Esophagus muscularis mucosa (tissue), 4 donors: Measurements from ENCODE around the gene CHMP2A. TPM values are rescaled to one million over a fixed set of nuclear protein-coding genes. Genes with fewer than 3 reads are reported as not detected.

ENCODE experiments used
- DNase-seq: peaks from one replicate; pipeline ENCODE4 v3.0.0-alpha.2; 2017; ENCODE audit errors: extremely low spot score
- H3K27ac ChIP-seq, 4 donors: fragments of 200-600 bp; sonication (generic); replicated peaks in 1 of 4; 1 replicate in 3 of 4; 2 replicates in 1 of 4; pipeline ENCODE4 v1.5.1; 2016 to 2019; ENCODE audit warnings: mild to moderate bottlenecking in 1 of 4
- H3K27me3 ChIP-seq, 4 donors: fragments of 200-600 bp; sonication (generic); one replicate each; pipeline versions ENCODE4 v1.5.1 to v1.6.0; 2016 to 2019
- H3K36me3 ChIP-seq, 4 donors: fragments of 200-600 bp; sonication (generic); one replicate each; pipeline ENCODE4 v1.5.1; 2016 to 2019
- H3K4me1 ChIP-seq, 4 donors: fragments of 200-600 bp; sonication (generic); one replicate each; pipeline ENCODE4 v1.5.1; 2016 to 2019
- H3K4me3 ChIP-seq, 4 donors: fragments of 200-600 bp; sonication (generic); 1 replicate in 2 of 4; 2 replicates in 2 of 4; pipeline ENCODE4 v1.5.1; 2016 to 2019; ENCODE audit warnings: mild to moderate bottlenecking in 4 of 4, moderate library complexity in 1 of 4
- H3K9me3 ChIP-seq, 4 donors: fragments of 200-600 bp; sonication (generic); 1 replicate in 3 of 4; 2 replicates in 1 of 4; pipeline ENCODE4 v1.5.1; 2016 to 2019
- EP300 ChIP-seq: sonication (generic); formaldehyde crosslinking; IDR thresholded peaks from one replicate; pipeline ENCODE4 v1.6.1; 2017; ENCODE audit warnings: antibody characterized with exemption
- POLR2A ChIP-seq: fragments of 450-650 bp; IDR thresholded peaks from one replicate; pipeline ENCODE4 v1.6.1; 2017; ENCODE audit warnings: antibody characterized with exemption, moderate library complexity, mild to moderate bottlenecking, low read depth
- POLR2AphosphoS5 ChIP-seq, 2 donors: sonication (generic); formaldehyde crosslinking; IDR thresholded peaks; one replicate each; pipeline ENCODE4 v1.6.1; 2017; ENCODE audit warnings: antibody characterized with exemption in 2 of 2
- WGBS: methylation state at CpG from one replicate; pipeline ENCODE4 v1.1.5; 2018; 5-methylcytosine and 5-hydroxymethylcytosine counted together
- intact Hi-C: fragments of 100-400 bp; cut with DNase I; formaldehyde crosslinking; loops from one replicate; pipeline ENCODE4 v1.15.1; 2023
- total RNA-seq, 4 donors: library from RNA; depleted of rRNA; stranded (reverse); fragments of >200 nt; gene quantifications; one replicate each; pipeline versions ENCODE4 v1.1.0 to v1.2.1, GENCODE V29; 2016
- TF ChIP-seq, protein P1 (sequence below), 3 experiments: fragments of 200-600 bp in 2 of 3; fragments of 450-650 bp in 1 of 3; sonication (generic) in 2 of 3; IDR thresholded peaks; one replicate each; pipeline ENCODE4 v1.5.1; 2017 to 2019; ENCODE audit warnings: antibody characterized with exemption in 3 of 3, mild to moderate bottlenecking in 2 of 3, moderate library complexity in 1 of 3

CHMP2A gene
- total RNA-seq, 4 donors from 2014 or later, result 124 to 145 (median 141) TPM

DNA sequence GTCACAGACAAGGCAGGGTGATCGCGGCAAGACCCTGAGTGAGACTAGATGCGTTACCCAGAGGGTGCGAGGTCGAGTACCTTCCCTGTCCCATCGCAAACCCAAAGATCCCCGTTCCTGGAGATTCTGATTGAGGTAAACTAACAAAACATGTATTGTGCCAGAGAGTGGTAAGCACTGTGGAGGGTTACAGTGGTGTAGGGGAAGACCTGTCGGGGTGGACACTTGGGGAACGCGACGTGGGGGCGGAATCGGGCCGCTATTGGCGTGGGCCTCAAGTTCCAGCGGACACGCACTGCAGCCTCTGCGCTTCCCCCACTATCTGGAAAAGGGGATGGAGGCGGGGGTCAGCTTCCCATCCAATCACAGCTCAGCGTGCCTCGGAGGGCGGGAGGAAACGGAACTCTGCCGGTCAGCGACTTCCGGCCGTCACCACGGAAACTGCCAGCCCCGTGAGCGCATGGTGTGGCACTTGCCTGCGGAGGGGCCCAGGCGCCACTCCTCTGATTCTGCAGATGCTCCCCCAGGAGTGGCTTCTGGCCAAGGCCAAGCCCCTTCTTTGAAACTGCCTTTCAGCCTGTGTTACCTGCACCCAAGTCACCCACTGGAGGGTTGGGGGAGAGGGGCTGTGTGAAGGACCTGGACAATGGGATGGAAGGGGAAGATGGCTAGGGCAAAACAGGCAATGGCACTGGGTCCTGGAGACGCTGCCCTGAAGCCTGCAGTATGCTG is 4.5 kb upstream of the CHMP2A start:
- peak; percentile 98 for DNase-seq
- H3K4me1 ChIP-seq, result peaks cover 58 to 74% (median 73%) of the 10 kb centered on the region in 4 donors
- H3K27me3 ChIP-seq, result peaks cover 0 to 8% (median 0%) of the 10 kb centered on the region in 4 donors
- H3K4me3 ChIP-seq, result peak overlapping the region; percentile 67 to 89 (median 84)
- peak overlapping the region; percentile 96 to 100 (median 100) for H3K27ac ChIP-seq
- TF ChIP-seq, protein P1, sequence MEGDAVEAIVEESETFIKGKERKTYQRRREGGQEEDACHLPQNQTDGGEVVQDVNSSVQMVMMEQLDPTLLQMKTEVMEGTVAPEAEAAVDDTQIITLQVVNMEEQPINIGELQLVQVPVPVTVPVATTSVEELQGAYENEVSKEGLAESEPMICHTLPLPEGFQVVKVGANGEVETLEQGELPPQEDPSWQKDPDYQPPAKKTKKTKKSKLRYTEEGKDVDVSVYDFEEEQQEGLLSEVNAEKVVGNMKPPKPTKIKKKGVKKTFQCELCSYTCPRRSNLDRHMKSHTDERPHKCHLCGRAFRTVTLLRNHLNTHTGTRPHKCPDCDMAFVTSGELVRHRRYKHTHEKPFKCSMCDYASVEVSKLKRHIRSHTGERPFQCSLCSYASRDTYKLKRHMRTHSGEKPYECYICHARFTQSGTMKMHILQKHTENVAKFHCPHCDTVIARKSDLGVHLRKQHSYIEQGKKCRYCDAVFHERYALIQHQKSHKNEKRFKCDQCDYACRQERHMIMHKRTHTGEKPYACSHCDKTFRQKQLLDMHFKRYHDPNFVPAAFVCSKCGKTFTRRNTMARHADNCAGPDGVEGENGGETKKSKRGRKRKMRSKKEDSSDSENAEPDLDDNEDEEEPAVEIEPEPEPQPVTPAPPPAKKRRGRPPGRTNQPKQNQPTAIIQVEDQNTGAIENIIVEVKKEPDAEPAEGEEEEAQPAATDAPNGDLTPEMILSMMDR (IDR thresholded peaks at IDR 0.05), result no peak
- TF ChIP-seq EP300 (no peak), POLR2A (peak; percentile 56), POLR2AphosphoS5 (IDR thresholded peaks at IDR 0.05) (peak; percentile 76 to 92)
- WGBS, result 13% methylated on average over 3 of the region's 33 CpGs
- no peaks in the 10 kb centered on the region for H3K9me3 ChIP-seq
- H3K36me3 ChIP-seq, result peaks cover 12 to 20% (median 16%) of the 10 kb centered on the region in 4 donors
- intact Hi-C loops, result no loop called here

GRCh38 chr19:58558623-58559274 is 3.8 kb upstream of the CHMP2A start:
- Histone ChIP-seq H3K27ac (peak overlapping the region; percentile 96 to 100 (median 100)), H3K4me1 (peaks cover 65 to 79% (median 79%) of the 10 kb centered on the region in 4 donors), H3K9me3 (no peaks in the 10 kb centered on the region), H3K27me3 (peaks cover 0 to 8% (median 0%) of the 10 kb centered on the region in 4 donors), H3K36me3 (peaks cover 12 to 20% (median 17%) of the 10 kb centered on the region in 4 donors), H3K4me3 (peak overlapping the region; percentile 67 to 89 (median 84))
- TF ChIP-seq POLR2A, result no peak
- TF ChIP-seq POLR2AphosphoS5 (IDR thresholded peaks at IDR 0.05), result peak; percentile 82
- intact Hi-C loops, result no loop called here
- WGBS, result under 1% methylated on average over 23 of the region's 76 CpGs
- peak; percentile 99 for DNase-seq

- Histone ChIP-seq H3K27ac (peak within 1 kb of the TSS; percentile 96 to 100 (median 100)), H3K9me3 (no peaks in the 10 kb centered on the region), H3K4me1 (peaks cover 64 to 79% (median 79%) of the 10 kb centered on the region in 4 donors), H3K27me3 (peaks cover 0 to 7% (median 0%) of the 10 kb centered on the region in 4 donors), H3K4me3 (peak within 1 kb of the TSS; percentile 67 to 89 (median 84)), H3K36me3 (peaks cover 12 to 25% (median 20%) of the 10 kb centered on the region in 4 donors)
- DNase-seq, result no peak
- WGBS, result 2% methylated on average over 43 of the region's 62 CpGs
- TF ChIP-seq, protein P1 (IDR thresholded peaks at IDR 0.05), result no peak
- TF ChIP-seq POLR2AphosphoS5 (IDR thresholded peaks at IDR 0.05), result no peak
- TF ChIP-seq EP300, result no peak
- TF ChIP-seq POLR2A, result no peak
- intact Hi-C loops, result no loop called here
Observed at GRCh38 chr19:58558066-58558622, 3.2 kb upstream of the CHMP2A start, which contains the start of gene UBE2M. Gene UBE2M (minus strand): TSS chr19:58558611. CDS start chr19:58558381, 230 bp downstream.

DNA sequence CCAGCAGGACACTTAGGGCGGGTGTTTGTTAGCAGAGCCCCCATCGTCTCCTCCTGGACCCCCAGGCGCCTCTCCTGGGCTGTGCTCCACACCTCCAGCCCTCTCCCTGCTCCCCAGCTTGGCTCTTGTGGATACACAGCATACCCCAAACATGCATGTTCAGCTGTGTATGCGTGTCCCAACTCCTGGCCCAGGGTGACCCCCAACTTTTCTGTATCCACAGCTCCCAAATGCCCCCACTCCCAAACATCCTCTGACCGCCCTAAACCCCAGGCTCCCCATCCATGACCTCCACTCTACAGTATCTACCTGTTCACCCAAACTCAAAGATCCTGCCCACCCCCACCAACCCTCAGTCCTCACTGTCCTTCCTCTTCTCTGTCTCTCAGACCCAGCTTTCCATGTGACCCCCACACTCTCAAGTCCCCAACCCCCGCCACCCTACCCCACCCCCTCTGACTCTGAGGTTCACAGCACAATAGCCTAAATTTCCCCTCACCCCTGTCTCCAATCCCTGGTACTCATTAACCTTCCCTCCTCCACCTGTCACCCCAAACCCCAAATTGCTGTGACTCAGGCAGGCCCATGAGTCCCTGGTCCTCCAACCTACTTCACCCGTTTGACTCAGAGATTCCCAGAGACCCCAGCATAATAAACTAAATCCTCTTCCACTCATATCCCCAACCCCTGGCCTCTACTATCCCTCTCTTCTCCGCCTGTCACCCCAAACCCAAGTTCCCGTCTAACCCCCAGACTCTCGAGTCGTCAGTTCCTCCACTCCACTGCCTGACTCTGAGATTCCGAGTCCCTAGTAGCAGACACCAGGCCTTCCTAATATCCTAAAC is 2.5 kb upstream of the CHMP2A start:
- no peaks in the 10 kb centered on the region for H3K9me3 ChIP-seq
- TF ChIP-seq POLR2AphosphoS5 (IDR thresholded peaks at IDR 0.05) (no peak), POLR2A (no peak), EP300 (no peak)
- TF ChIP-seq, protein P1 (IDR thresholded peaks at IDR 0.05), result no peak
- peaks cover 14 to 32% (median 27%) of the 10 kb centered on the region in 4 donors for H3K36me3 ChIP-seq
- intact Hi-C loops, result no loop called here
- peaks cover 0 to under 1% (median 0%) of the 10 kb centered on the region in 4 donors for H3K27me3 ChIP-seq
- peak overlapping the region; percentile 96 to 100 (median 100) for H3K27ac ChIP-seq
- WGBS, result 29% methylated on average over 12 of the region's 12 CpGs
- H3K4me3 ChIP-seq, result peak overlapping the region; percentile 67 to 89 (median 84)
- peaks cover 57 to 78% (median 76%) of the 10 kb centered on the region in 4 donors for H3K4me1 ChIP-seq
- no peak for DNase-seq
